ENCODE data around the gene CHRNB4.
"Not testable (repeated sequence)": the region's sequence is repeated elsewhere in the genome, so short reads cannot be mapped to it uniquely, and the experiment has no call there.

Gene CHRNB4

GRCh38 chr15:78614021-78614420 lies 27.0 kb downstream of the CHRNB4 start:
- no peak for DNase-seq

GRCh38 chr15:78609551-78609950 lies 31.5 kb downstream of the CHRNB4 start:
- not testable (repeated sequence) for DNase-seq

DNA sequence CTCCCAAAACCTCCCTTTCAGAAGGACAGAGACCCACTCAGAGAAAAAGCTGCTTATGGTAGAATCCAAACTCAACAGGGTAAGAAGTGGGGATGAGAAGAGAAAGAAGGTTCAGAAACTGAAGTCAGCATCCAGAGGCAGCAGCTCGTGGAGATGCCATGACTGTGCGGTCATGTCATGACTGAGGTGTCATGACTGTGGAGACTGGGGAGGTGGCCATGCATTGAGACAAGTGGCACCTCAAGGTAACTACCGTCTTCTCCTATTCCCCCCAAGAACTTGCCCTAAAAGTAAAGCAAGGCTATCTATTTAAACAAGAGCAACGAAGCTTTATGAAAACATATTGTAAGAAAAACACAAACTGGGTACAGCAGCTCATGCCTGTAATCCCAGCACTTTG lies 35.3 kb downstream of the CHRNB4 start:
- no peak for DNase-seq

DNA sequence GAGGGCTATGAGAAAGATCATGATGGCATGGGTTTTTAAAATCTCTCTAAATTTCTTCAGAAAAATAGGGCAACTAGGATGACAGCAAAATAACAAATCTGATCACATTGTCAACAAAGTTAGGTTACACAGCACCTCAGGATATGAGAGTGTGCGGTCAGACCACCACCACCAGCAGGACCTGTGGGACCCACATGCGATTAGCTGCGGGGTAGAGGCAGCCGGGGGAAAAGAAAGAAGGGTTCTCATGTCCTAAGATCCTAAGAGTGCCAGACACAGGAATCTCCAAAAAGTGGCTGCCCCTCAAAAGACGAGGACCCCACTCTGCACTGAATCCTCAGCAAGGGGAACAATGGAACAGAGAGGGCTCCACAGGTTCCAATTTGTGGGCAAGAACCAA lies 35.8 kb downstream of the CHRNB4 start:
- DNase-seq, result no peak

DNA sequence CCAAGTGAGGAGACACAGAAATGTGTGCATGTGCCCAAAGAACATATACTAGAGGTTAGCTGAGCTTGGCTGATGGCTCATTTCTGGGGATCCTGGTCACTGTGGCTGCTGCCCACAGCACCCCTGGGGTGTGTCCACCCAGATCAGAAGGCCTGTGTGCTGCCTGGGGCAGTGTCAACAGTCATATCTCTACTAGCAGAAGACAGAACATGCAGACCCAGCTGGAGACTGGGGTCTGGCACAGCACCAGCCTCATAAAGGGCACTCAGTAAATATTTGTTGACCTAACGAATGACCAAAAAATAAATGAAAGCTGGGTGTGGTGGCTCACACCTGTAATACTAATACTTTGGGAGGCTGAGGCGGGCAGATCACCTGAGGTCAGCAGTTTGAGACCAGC lies 36.6 kb downstream of the CHRNB4 start:
- no peak for DNase-seq

DNA sequence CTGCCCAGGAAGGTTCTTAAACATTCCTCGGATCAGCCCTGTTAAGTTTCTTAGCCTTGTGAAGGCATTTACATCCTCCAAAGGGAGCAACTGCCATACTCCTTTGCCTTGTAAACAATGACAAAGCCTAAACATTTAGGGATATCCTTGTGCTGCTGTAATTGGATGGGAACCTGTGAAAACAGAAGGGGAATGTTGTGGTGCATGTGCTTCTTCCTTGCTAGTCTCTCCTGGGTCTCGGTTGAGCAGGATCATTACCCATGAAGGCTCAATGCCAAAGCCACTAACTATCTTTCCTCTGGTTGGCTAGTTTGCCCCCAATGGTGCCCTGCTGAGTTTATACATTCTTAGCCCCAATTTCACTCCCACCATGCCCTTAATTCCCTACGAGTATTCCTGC lies 37.5 kb downstream of the CHRNB4 start:
- no peak for DNase-seq

- no peak for DNase-seq
Observed at GRCh38 chr15:78599189-78599588, 41.8 kb downstream of the CHRNB4 start.

DNA sequence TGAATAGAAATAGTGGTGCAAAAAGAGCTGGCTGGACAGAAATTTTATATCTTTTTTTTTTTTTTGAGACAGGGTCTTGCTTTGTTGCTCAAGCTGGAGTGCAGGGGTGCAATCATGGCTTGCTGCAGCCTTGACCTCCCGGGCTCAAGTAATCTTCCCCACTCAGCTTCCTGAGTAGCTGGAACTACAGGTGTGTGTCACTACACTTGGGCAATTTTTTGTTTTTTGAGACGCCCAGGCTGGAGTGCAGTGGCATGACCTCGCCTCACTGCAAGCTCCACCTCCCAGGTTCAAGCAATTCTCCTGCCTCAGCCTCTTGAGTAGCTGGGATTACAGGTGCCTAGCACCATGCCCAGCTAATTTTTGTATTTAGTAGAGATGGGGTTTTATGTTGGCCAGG lies 42.7 kb downstream of the CHRNB4 start:
- no peak for DNase-seq

GRCh38 chr15:78597583-78597982 lies 43.4 kb downstream of the CHRNB4 start:
- no peak for DNase-seq

- DNase-seq, result no peak
Observed at GRCh38 chr15:78574944-78575343, 66.1 kb downstream of the CHRNB4 start.
